GM04503 (cell line): ENCODE measurements around the gene LAMC1.
A peak's percentile ranks its signal among the peaks of the same experiment; 100 is the strongest.

Source experiments
- DNase-seq: peaks from one replicate; pipeline ENCODE4 v3.0.0-alpha.2; 2012; ENCODE audit warnings: low read depth

Gene LAMC1

DNA sequence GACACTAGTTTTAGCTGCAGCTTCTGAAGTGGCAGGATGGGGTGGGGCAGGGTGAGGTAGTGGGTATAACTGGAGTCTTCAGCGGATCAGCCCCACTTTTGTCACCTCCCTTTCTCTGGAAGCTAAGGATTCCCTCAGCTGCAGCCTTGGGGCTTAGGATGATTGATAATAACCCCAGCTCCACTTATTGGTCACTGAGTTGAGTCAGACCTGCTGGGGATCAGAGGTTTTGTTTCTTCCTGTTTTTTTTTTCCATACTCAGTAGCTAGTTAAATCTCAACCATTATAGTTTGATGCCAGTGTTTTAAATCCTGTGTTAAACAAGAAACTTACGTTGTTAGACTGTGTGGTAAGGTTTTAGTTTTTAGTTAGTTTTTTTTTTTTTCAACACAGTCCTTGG lies 57.2 kb downstream of the LAMC1 start:
- DNase-seq, result no peak

DNA sequence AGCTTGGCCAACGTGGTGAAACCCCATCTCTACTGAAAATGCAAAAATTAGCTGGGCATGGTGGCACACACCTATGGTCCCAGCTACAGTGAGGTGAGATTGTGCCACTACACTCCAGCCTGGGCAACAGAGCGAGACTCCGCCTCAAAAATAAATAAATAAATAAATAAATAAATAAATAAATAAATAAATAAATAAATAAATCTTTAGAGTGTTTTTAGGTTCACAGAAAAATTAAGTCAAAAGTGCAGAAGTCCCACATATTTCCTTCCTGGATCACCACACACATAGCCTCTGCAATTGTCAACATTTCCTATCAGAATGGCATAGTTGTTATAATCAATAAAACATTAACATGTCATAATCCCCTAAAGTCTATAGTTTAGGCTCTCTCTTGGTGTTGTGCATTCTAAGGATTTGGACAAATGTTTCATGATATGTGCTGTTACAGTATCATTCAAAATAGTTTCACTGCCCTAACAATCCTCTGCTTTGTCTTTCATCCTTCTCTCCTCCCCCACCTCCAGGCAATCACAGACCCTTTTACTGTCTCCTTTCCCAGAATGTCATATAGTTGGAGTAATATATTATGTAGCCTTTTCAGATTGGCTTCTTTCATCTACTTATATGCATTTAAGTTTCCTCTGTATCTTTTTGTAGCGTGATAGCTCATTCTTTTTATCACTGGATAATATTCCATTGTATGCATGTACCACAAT lies 58.3 kb downstream of the LAMC1 start:
- DNase-seq, result no peak

DNA sequence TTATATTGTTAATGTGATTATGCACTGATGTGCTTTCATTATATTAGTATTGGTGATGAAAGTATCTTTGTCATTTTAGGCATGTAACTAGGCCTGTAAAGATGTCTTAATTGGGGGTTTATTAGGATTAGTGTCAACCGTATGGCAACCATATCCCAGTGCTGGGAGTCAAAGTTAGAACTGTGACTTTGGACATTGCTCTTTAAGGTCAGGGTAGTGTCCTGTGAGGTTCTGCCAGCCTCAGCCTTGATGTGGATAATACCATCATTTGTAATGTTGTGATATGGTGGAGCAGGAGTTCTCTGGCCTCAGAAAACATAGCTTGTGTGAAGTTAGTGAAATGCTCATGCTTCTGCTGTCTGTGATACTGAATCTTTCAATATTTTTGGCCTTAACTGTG lies 59.4 kb downstream of the LAMC1 start:
- DNase-seq, result no peak

DNA sequence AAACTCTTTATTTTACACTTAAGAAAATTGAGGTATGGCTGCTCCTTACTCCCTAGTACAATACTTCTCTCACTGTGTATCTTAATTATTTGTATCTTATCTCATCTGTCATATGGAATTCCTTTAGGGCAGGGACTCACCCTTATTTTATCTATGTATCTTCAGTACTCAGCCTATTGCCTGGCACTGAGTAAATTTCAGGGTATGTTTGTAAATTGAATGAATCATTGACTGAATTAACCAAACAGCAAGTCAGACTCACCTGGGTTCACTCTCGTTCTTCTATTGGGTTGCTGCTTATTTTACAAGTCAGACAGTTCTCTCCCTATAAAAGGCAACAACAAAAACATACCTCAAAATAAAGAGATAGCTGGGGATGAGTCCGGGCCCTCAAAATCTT lies 63.8 kb downstream of the LAMC1 start:
- no peak for DNase-seq

DNA sequence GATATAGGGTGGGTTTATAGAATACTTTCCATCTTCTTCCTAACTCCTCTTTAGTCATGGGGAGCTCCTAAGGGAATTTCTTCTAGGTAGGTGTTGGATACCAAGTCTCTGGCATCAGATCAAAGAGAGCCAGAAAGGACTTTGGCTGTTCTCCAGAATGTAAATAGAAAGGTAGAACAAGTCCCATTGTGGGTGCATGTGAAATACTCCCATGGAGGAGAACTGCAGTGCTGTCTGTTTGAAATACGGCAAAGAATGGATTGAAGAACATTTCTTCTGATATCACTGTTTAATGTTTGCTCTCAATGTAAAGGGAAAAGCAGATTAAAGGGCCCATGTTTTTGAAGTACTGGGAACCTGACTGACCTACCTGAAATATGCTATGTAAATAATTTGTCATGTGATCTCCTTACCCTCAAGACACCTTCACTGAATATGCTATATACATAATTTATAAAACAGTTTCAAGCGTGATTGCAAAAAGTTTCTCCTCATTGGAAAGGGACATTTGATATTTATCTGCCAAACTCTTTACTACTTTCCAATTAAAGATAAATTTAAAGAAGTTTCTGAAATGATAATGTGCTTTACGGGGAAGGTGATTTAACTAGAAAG lies 65.9 kb downstream of the LAMC1 start:
- DNase-seq, result no peak

DNA sequence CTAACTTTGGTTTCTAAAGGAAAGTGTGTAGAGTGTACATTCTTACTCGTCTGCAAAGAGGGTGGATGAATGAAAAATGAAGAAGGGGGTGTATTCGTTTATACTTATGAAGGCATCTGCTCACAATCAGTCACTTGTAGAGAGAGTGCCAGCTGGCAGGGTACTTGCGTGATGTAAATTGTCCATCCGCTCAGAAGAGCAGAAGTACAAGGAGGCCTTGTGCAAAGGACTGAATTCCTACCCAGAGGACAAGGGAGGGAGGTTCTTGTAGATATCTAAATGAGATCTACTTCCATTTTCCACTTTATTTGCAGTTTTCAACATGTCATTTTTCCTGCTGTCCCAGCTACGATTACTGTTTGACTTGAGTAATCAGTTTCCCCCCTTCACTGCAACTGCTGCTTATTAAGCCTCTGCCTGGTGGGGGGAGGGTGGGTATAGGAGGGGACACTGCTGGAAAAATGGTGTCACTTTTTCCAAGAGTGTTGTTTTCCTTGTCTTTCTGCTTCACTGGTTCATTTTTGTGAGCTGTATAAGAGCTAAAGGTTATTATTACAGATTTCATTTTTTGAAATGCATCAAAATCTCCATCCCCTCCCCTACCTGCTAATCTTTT lies 67.3 kb downstream of the LAMC1 start:
- no peak for DNase-seq

DNA sequence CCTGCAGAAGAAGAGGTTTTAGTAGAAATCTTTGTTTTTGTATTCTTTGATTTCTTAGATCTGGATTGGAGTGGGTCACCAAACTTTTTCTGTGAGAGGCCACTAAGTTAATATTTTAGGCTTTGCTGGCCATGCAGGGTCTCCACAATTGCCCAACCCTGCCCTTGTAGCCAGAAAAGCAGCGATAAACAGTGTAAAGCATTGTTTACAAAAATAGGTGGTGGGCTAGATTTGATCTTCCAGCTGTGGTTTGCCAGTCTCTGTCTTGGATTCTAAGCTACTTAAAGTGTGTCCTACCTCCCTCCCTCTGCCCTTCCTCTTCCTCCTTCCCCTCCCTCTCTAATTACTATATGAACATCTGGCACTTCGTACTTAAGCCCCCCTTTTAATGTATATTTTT lies 68.0 kb downstream of the LAMC1 start:
- DNase-seq, result no peak

DNA sequence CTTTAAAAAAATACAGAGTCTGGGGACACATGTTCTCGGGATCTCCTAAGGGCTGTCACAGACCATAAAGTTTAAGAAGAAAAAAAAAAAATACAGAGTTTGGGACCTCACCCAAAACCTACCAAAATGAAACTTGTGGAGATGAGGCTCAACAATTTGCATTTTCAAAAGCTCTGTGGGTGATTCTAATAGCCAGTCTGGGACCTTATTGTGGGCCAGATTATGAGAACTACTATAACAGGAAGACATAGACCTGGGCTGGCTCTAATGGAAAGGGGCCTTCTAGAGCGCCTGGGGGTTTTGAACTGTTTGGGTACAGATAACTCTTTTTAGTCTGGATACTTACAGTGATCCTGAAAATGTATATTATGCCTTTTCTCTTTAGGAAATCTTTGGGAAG lies 69.1 kb downstream of the LAMC1 start:
- no peak for DNase-seq

DNA sequence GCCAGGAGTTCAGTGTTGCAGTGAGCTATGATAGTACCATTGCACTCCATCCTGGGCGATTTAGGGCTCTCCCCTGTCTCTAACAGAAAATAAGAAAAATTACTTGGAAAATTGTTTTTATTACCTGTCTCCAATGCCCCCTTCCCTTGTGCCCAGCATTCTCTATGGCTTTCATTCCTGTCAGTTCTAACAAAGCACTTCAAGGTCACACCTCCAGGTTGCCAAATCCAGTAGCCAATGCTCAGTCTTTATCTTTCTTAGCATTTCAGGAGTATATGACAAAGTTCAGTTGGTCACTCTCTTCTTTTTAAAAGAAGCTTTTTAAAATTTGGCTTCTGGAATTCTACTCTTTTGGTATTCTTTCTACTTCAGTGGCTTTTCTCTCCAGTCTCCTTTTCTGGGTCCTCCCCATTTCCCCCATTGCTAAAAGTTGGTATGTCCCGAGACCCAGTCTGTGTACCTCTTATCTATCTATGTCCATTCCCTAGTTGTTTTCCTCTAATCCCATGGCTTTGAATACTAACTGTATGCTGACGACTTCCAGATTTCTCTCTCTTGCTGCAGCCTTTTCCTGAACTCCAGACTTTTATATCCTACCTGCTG lies 69.9 kb downstream of the LAMC1 start:
- no peak for DNase-seq

DNA sequence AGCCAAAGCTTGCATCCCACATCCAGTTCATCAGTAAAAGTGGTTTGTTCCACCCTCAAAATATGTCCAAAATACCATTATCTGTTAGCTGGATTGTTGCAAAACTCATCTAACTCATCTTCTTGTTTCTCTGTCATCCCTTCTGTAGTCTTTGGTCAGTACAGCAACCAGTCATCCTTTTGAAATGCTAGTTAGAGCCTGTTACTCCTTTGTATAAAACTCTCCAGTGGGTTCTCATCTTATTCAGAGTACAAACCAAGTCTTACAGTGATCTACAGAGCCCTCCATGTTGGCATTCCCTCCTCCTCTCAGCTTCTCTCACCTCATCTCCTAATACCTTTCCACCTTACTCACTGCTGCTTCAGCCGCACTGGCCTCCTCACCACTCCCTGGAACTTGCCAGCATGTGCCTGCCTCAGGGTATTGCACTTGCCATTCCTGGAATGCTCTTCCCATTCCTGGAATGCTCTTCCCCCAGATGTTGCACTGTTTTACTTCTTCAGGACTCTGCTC lies 70.6 kb downstream of the LAMC1 start:
- DNase-seq, result peak; percentile 82

DNA sequence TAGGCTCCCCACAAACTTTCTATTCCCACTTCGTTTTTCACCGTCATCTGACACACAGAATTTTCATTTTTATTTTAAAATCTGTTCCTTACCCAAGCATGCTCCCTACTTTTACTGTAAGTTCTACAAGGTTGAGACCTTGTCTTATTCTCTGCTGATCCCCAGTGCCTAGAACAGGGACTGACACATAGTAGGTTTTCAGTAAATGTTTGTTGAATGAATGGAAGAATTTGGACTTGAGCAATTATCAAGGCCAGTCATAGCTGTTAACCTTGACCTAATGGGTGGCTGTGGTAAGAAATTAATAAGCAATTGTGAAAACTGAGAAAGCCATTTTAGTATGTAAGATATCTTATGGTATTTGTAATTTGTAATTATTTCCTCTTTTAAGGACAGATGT lies 71.1 kb downstream of the LAMC1 start:
- no peak for DNase-seq

DNA sequence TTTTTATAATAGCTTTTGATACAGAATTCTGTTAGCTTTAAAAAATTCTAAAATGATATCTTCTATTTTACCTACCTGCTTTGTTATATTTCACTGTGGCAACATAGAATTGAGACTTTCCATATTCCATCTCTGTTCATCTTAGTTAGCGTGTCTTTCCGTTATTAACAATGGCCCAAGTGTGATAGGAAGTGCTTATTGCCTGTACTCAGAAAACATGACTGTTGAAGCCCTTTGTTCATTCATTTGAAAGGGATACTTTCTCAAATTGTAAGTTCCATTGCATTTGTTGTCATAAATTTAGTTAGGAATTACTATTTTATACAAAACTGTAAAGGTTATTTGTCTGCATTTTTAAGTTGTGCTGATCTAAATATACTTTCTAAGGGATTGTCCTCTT lies 73.1 kb downstream of the LAMC1 start:
- no peak for DNase-seq

DNA sequence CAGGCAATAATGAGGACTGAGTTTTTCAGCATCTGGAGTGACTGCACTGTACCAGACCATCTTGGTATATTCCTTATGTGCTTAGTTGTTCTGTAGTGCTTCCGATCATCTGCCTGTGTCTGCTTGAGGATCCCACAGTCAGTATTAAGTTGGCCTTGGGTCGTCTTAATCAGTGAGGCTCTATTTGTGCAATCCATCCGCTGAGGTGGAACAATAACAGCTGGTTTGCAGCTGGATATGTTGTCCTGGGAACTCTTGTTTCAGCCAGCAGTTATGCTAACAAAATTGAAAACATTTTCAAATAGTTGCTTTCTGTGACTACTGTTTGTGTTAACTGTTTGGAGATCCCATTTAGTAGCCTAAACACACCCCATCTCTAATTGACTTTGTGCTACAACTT lies 73.7 kb downstream of the LAMC1 start:
- no peak for DNase-seq

DNA sequence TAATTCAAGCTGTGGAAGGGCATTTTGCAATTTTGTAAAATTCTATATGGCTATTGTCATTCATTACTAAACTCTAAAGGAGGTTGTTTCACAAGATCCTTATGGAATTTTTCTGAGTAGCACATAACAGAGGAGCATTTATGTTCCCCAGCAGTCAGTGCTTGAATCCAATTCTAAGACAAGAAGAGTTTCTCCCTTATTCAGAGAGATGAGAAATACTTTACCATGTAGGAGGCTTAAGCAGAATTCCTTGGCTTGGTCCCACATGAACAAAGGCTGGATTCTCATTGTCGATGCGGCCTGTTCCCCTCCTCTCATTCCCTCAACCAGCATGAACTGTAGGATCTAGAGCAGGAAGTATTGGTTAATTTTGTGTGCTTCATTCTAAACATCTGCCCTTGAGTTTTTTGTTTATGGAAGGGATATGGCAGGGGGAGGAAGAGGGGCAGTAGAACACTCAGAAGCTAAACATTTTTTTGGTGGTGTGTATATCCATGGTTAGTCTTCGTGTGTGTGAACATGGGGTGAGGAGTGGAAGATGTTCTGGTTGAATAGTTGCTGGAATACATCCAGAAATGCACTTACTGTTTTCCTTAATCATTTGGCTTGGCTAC lies 74.3 kb downstream of the LAMC1 start:
- DNase-seq, result no peak

DNA sequence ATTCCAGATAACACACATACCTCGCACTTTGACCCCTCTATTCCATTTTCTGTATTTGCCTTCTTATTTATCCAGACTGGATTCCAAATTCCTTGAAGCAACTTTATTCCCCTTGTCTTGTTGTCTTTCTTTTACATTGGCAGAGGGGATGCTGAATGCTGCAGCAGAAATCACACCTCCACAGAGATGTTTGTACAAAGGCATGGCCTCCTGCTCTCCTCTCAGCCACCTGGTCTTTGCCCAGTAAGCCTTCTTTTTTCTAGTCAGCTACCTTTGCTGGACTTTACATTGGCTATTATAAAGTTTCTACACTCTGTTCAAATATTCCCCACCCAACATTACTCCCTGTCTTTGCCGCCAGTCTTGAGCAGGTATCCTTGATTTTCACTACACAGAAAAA lies 75.1 kb downstream of the LAMC1 start:
- DNase-seq, result no peak

DNA sequence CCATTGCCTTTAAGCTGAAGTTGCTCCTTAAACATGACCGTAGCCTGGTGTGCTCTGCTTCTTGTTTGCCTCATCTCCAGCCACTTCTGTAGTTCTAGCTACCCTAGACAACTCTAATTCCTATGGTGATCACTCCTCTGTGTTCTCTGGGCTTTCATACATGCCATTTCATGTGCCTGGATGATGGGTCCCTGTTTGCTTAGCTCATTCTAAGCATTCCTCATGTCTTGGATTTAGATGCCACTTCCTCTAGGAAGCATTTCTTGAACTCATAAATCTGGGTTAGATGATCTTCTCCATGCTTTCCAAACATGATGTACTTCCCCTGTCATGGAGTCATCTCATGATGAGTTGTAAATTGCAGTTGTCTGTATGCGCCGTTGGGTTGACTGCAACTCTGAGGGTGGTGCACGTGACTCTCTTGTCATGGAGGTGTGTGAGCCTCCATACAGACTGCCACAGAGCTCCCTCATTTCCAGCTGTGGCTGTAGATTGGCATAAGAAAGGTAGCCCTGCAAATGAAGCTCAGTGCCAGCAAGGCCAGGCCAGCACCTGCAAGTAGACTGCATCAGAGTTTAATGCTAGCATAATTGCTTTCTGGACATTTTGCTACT lies 77.2 kb downstream of the LAMC1 start:
- DNase-seq, result no peak

DNA sequence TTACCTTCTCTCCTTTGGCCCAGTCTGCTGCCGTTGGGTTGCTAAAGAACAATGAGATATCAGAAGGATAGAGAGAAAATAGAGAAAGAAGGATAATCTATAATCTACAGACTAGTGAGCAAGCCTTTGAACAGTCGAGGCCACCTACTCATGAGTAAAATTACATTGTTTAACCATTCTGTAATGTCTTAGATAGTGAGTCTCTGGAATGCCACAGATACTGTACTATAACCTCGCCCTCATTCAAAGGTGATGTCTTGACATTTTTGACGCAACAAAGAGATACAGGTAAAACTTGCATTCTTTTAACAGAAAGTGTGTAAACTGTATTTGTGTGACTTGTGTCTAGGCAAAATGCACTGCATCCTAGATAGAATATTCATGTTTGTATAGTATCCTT lies 77.9 kb downstream of the LAMC1 start:
- DNase-seq, result no peak

DNA sequence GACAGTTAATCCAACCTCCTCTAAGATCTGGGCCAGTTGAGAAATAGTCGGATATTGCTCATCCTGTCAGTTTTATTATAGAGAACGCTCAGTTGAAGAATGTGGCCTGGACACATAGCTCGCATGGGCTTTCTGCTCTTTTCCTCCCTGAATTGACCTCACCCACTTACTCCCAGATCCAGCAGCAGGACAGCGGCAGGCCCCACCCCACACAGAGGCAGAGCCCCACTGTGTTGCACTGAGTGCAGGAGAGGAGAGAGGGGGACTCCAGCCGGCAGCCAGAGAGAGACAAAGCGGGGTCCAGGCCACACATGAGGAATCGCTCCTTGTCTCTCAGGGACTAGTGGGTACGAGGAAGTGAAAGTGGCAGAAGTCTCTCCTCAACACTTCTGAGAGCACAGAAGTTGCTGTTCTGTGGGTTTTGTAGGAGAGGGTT lies 78.6 kb downstream of the LAMC1 start:
- DNase-seq, result no peak

DNA sequence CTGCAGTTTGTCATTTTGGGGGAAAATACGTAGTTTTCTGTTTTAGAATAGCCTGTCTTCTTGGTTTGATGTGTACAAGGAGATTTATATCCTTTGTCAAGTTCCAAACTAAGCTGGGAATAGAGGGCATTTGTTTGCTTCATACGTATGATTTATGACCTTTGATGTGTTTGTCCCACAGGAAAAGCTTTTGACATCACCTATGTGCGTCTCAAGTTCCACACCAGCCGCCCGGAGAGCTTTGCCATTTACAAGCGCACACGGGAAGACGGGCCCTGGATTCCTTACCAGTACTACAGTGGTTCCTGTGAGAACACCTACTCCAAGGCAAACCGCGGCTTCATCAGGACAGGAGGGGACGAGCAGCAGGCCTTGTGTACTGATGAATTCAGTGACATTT lies 79.9 kb downstream of the LAMC1 start:
- no peak for DNase-seq

DNA sequence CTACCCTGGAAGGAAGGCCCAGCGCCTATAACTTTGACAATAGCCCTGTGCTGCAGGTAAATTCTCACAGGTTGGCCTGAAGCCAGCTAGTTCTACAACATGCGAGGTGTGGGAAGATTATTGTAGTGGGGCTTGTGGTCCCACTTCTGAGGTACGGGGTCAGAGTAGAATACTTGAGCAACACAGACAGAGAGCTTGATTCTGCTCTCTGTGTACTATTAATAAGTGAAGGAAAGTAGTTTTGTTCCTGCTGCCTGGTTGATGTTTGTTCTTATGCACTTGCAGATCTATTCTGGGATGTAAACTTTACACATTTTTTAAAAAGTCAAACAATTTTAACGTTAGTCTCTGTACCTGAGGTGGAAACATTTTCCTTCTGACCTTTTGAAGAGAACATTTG lies 80.4 kb downstream of the LAMC1 start:
- DNase-seq, result no peak

DNA sequence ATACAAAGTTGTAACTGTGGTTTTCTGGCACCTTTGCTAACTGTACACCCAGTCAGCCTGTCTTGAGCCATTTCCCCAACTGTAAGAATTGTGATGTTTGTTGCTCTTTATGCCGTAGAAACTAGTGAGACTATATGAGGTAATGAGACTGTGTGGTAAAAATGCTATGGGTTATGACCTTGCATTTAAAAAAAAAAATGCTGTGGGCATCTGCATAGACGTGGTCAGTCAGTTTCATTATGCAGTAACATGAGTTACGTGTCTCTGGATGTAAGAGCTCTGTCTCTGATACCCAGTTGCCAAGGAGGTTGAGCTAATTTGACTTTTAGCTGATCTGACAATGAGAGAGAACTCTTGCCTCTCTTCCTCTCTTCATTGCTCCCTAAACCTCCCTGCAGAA lies 82.2 kb downstream of the LAMC1 start:
- no peak for DNase-seq

DNA sequence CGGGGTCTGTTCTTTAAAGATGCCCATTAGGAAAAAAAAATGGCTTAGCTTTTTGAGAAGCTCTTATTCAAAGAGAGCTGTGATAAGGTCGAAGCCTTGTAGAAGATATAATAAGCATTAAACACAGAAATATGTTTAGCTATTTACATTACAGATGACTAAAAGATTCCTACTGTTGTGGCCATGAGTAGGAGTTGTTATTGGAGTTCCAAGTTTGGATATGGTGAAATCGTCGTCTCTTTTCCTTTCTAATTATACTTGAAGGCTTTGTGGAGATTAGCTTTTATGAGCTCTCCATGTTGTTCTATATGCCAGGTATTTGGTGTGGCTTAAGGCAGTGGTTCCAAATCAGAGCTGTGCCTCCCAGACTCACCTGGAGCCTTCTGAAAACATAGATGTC lies 82.9 kb downstream of the LAMC1 start:
- DNase-seq, result no peak
